B cell (primary cell): ENCODE data around the gene FIGNL2. TPM values are rescaled to one million over a fixed set of nuclear protein-coding genes. Genes with fewer than 3 reads are reported as not detected.

Experiments
- ATAC-seq: fragments of 200-7000 bp; cut with Tn5 transposase; one replicate; pipeline ENCODE4 v1.10.0; 2021; ENCODE audit warnings: low read depth, mild to moderate bottlenecking, moderate number of reproducible peaks, moderate library complexity
- CTCF ChIA-PET: fragments of 350-600 bp; sonication (Branson Sonifier 250); formaldehyde crosslinking; loops from one replicate; lab custom pipeline; 2021; ENCODE audit warnings: antibody characterized with exemption, inconsistent platforms; lab: Charles Lee
- POLR2A ChIA-PET: fragments of 350-600 bp; sonication (Branson Sonifier 250); formaldehyde crosslinking; loops from one replicate; lab custom pipeline; 2021; ENCODE audit warnings: antibody characterized with exemption; lab: Charles Lee
- DNase-seq: peaks from one replicate; pipeline ENCODE4 v3.0.0; 2013
- H2AFZ ChIP-seq: 2 replicates; pipeline ENCODE4 v1.6.1; 2012; ENCODE audit warnings: mild to moderate bottlenecking, low read depth, low read length; ENCODE audit not compliant: insufficient read depth, poor library complexity, severe bottlenecking
- H3K27ac ChIP-seq, 2 donors: 1 replicate in 1 of 2; 2 replicates in 1 of 2; pipeline ENCODE4 v1.5.1; 2012 to 2013; ENCODE audit warnings: low read length in 2 of 2, mild to moderate bottlenecking in 2 of 2, moderate library complexity in 1 of 2
- H3K27me3 ChIP-seq, 4 experiments: fragments of 200-600 bp in 1 of 4; sonication (generic) in 1 of 4; replicated peaks in 1 of 4; 1 replicate in 2 of 4; 2 replicates in 2 of 4; pipeline versions ENCODE4 v1.6.1 to v1.7.0; 2013 to 2016; ENCODE audit warnings: low read length in 3 of 4, mild to moderate bottlenecking in 2 of 4, mixed read lengths in 1 of 4, moderate library complexity in 1 of 4; ENCODE audit not compliant: insufficient read depth in 4 of 4, control insufficient read depth in 3 of 4; ENCODE audit errors: control extremely low read depth in 1 of 4
- H3K36me3 ChIP-seq, 2 experiments: replicated peaks in 1 of 2; 1 replicate in 1 of 2; 2 replicates in 1 of 2; pipeline versions ENCODE4 v1.6.1 to v1.7.1; 2013; ENCODE audit warnings: low read length in 1 of 2; ENCODE audit not compliant: insufficient read depth in 2 of 2, control insufficient read depth in 1 of 2; ENCODE audit errors: control extremely low read depth in 1 of 2, extremely low read depth in 1 of 2
- H3K4me1 ChIP-seq, 2 donors: fragments of 200-600 bp in 1 of 2; sonication (generic) in 1 of 2; 1 replicate in 1 of 2; 2 replicates in 1 of 2; pipeline versions ENCODE4 v1.5.1 to v1.6.1; 2013 to 2017; ENCODE audit warnings: low read length in 2 of 2; ENCODE audit not compliant: control insufficient read depth in 2 of 2, insufficient read depth in 2 of 2
- H3K4me2 ChIP-seq: replicated peaks from 2 replicates; pipeline ENCODE3; 2012; ENCODE audit warnings: mild to moderate bottlenecking, low read depth, low read length; ENCODE audit not compliant: poor library complexity, severe bottlenecking
- H3K4me3 ChIP-seq, 5 experiments: fragments of 200-600 bp in 1 of 5; sonication (generic) in 1 of 5; 1 replicate in 3 of 5; 2 replicates in 2 of 5; pipeline versions ENCODE4 v1.5.1 to v1.7.0; 2011 to 2016; ENCODE audit warnings: low read length in 4 of 5, mild to moderate bottlenecking in 4 of 5, low read depth in 2 of 5, control low read depth in 1 of 5, moderate library complexity in 1 of 5; ENCODE audit not compliant: insufficient read depth in 1 of 5; ENCODE audit errors: control extremely low read depth in 1 of 5, extremely low read depth in 1 of 5
- H3K79me2 ChIP-seq: fragments of 200-600 bp; sonication (generic); one replicate; pipeline ENCODE4 v1.6.0; 2016; ENCODE audit warnings: low read length; ENCODE audit not compliant: control insufficient read depth, insufficient read depth
- H3K9ac ChIP-seq: fragments of 200-600 bp; sonication (generic); 2 replicates; pipeline ENCODE4 v1.6.1; 2017; ENCODE audit warnings: mild to moderate bottlenecking, low read length, moderate library complexity
- H3K9me3 ChIP-seq, 3 donors: one replicate each; pipeline versions ENCODE4 v1.6.1 to v1.7.1; 2013; ENCODE audit warnings: low read length in 2 of 3; ENCODE audit not compliant: control insufficient read depth in 2 of 3, insufficient read depth in 1 of 3; ENCODE audit errors: control extremely low read depth in 1 of 3
- H4K20me1 ChIP-seq: 2 replicates; pipeline ENCODE4 v1.6.0; 2012; ENCODE audit warnings: mild to moderate bottlenecking, low read length; ENCODE audit not compliant: insufficient read depth, control insufficient read depth, poor library complexity, severe bottlenecking
- H3K27ac Mint-ChIP-seq: one replicate; pipeline ENCODE4 v1.8.0; 2021; ENCODE audit warnings: mixed read lengths
- H3K27me3 Mint-ChIP-seq: one replicate; pipeline ENCODE4 v1.8.0; 2021; ENCODE audit warnings: mixed read lengths
- H3K4me1 Mint-ChIP-seq: one replicate; pipeline ENCODE4 v1.8.0; 2021; ENCODE audit warnings: mixed read lengths
- H3K4me3 Mint-ChIP-seq: one replicate; pipeline ENCODE4 v1.8.0; 2021; ENCODE audit warnings: mixed read lengths
- H3K9me3 Mint-ChIP-seq: one replicate; pipeline ENCODE4 v1.8.0; 2022; ENCODE audit warnings: mixed read lengths; ENCODE audit not compliant: insufficient read depth
- EZH2 ChIP-seq: IDR thresholded peaks from 2 replicates; pipeline ENCODE4 v1.6.1; 2012; ENCODE audit warnings: borderline replicate concordance, low read depth, mild to moderate bottlenecking, moderate library complexity, low read length; ENCODE audit not compliant: insufficient read depth, poor library complexity, severe bottlenecking
- whole genome bisulfite sequencing: methylation state at CpG from one replicate; pipeline ENCODE4 v1.1.5; 2013; ENCODE audit warnings: missing lambda C conversion rate; ENCODE audit not compliant: insufficient coverage; 5-methylcytosine and 5-hydroxymethylcytosine counted together
- intact Hi-C: fragments of 100-400 bp; cut with micrococcal nuclease; formaldehyde crosslinking; loops from one replicate; pipeline ENCODE4 v1.10.0; 2022
- polyA plus RNA-seq: library from polyadenylated mRNA; depleted of rRNA; stranded (reverse); fragments of >200 nt; gene quantifications from 2 replicates; pipeline ENCODE4 v1.2.3, GENCODE V29; 2012
- total RNA-seq, 2 donors: library from RNA; stranded (reverse); fragments of 120-200 nt in 1 of 2; gene quantifications; 1 replicate in 1 of 2; 2 replicates in 1 of 2; pipeline versions ENCODE4 v1.2.3 to v1.2.4, GENCODE V29; 2013 to 2022
- TF ChIP-seq, protein P1 (sequence below): fragments of 200-600 bp; IDR thresholded peaks from one replicate; pipeline ENCODE4 v1.8.0; 2022; ENCODE audit warnings: antibody characterized with exemption, mild to moderate bottlenecking

FIGNL2 gene
- total and polyA plus RNA-seq, 2 donors (not counting 1 experiment from before 2014, with no cell fraction given), result 0.16 to 0.79 TPM

DNA sequence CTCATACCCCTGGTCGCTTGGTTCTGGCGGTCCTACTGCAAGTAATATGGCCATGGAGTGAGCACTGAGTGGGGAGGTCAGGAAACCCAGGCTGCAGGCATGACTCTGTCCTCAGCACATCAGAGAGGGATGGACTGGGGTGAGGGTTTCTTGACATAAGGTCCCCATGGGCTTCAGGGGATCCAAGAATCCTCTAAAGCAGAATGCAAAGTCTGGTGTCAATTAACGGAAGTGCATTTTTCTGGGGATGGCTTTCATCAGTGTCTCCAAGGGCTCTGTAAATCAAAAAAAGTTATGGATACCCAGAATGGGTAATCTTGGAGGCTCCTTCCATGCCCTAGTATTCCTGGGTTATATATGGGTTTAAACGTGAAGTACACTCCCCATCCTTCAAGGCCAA, 3.7 kb downstream of the FIGNL2 start:
- intact Hi-C loops, result no loop called here
- no peak overlapping the region for H3K27ac Mint-ChIP-seq
- Histone ChIP-seq H3K27ac (no peak overlapping the region), H3K4me3 (no peak overlapping the region), H3K9ac (no peak overlapping the region), H3K27me3 (peaks cover 0 to 66% (median 25%) of the 10 kb centered on the region in 4 experiments), H3K4me1 (peaks cover 22 to 24% of the 10 kb centered on the region in 2 donors), H4K20me1 (no peaks in the 10 kb centered on the region), H3K9me3 (peaks cover 0 to 16% (median 0%) of the 10 kb centered on the region in 3 donors), H3K4me2 (no peak overlapping the region), H3K79me2 (no peaks in the 10 kb centered on the region), H2AFZ (no peak overlapping the region), H3K36me3 (no peaks in the 10 kb centered on the region)
- ChIA-PET POLR2A (no interaction called here), CTCF (no interaction called here)
- peaks cover 60% of the 10 kb centered on the region for H3K27me3 Mint-ChIP-seq
- no peaks in the 10 kb centered on the region for H3K9me3 Mint-ChIP-seq
- ATAC-seq, result no peak
- no peak for DNase-seq
- H3K4me1 Mint-ChIP-seq, result peaks cover 11% of the 10 kb centered on the region
- TF ChIP-seq, protein P1, sequence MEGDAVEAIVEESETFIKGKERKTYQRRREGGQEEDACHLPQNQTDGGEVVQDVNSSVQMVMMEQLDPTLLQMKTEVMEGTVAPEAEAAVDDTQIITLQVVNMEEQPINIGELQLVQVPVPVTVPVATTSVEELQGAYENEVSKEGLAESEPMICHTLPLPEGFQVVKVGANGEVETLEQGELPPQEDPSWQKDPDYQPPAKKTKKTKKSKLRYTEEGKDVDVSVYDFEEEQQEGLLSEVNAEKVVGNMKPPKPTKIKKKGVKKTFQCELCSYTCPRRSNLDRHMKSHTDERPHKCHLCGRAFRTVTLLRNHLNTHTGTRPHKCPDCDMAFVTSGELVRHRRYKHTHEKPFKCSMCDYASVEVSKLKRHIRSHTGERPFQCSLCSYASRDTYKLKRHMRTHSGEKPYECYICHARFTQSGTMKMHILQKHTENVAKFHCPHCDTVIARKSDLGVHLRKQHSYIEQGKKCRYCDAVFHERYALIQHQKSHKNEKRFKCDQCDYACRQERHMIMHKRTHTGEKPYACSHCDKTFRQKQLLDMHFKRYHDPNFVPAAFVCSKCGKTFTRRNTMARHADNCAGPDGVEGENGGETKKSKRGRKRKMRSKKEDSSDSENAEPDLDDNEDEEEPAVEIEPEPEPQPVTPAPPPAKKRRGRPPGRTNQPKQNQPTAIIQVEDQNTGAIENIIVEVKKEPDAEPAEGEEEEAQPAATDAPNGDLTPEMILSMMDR, result no peak
- TF ChIP-seq EZH2, result no peak
- WGBS, result 95% methylated on average over 4 of the region's 4 CpGs
- no peak overlapping the region for H3K4me3 Mint-ChIP-seq

DNA sequence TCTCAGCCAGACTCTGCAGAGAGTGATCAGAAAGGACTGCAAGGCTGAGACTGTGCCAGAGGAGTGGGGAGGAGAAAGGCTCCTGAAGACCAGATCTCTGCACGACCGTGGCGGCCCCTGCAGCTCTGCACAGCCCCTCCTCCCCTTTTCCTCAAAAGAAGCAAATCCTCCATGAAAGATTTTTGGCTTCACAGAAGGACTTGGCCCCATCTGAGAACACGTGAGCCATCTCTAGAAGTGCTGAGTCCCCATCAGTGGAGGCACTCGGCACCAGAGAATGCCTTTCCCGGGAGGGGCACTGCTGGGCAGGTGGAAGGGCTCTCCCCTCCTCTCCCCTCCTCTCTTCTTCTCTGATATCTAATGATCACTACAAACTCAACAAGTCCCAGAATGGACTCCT, 6.8 kb downstream of the FIGNL2 start:
- no peaks in the 10 kb centered on the region for H3K79me2 ChIP-seq
- H3K27me3 Mint-ChIP-seq, result peaks cover 67% of the 10 kb centered on the region
- H3K4me1 ChIP-seq, result peaks cover 8 to 10% of the 10 kb centered on the region in 2 donors
- no peak for ATAC-seq
- no peak overlapping the region for H3K27ac Mint-ChIP-seq
- ChIA-PET CTCF (interaction anchor here (0.6 kb wide), 1 partner anchor 126 kb away, joined by 6 read pairs; no protein-coding TSS in a partner anchor), POLR2A (no interaction called here)
- DNase-seq, result no peak
- no peak overlapping the region for H3K4me3 ChIP-seq
- TF ChIP-seq EZH2, result no peak
- H3K27ac ChIP-seq, result no peak overlapping the region
- H3K4me1 Mint-ChIP-seq, result peaks cover 6% of the 10 kb centered on the region
- intact Hi-C loops, result no loop called here
- no peak overlapping the region for H3K9ac ChIP-seq
- H3K4me3 Mint-ChIP-seq, result no peak overlapping the region
- H3K9me3 Mint-ChIP-seq, result no peaks in the 10 kb centered on the region
- H3K9me3 ChIP-seq, result peaks cover 0 to 12% (median 0%) of the 10 kb centered on the region in 3 donors
- no peaks in the 10 kb centered on the region for H4K20me1 ChIP-seq
- H3K4me2 ChIP-seq, result no peak overlapping the region
- no peaks in the 10 kb centered on the region for H3K36me3 ChIP-seq
- WGBS, result 83% methylated on average over 3 of the region's 6 CpGs
- H3K27me3 ChIP-seq, result peaks cover 0 to 56% (median 19%) of the 10 kb centered on the region in 4 experiments
- no peak overlapping the region for H2AFZ ChIP-seq
